Measurements from ENCODE around the gene TADA2A.

DNA sequence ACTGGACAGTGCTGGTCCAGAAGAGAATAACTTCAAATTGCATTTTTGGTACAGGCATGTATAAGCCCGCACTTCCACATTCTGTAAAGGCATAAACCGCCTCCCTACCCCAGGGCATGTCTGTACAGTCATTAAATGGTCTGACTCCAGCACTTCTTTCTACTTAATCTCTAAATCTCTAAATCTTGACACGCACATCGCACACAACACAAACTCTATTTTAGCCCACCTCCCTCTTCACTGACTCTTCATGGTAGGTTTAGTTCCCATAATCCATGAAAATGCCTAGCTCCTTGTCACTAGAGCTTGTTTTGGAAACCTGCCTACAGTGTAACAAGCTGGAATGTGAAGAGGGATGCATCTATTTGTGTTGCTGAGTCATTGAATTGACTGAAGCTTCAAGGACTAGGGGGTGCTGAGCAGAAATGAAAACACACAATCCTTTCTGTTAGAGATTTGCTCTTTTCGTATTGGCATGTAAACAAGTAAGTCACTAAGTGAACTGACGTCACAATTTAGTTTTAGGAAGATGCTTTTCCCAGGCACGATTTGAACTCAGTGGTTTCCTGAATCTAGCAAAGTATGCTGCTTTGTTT, 81.4 kb downstream of the TADA2A start:
- TF ChIP-seq GATA2 (IDR thresholded peaks at IDR 0.05; ENCODE audit: low read depth, low read length) (no peak), GATA3 (IDR thresholded peaks at IDR 0.05; ENCODE audit: low read depth, low read length) (no peak)
